Measurements from ENCODE around the gene ZFP82. TPM values are rescaled to one million over a fixed set of nuclear protein-coding genes. Genes with fewer than 3 reads are reported as not detected.

The ZFP82 gene
- polyA plus RNA-seq, 10 donors = 8.2 to 11.4 (median 9.4) TPM

- no peak for DNase-seq
Observed at GRCh38 chr19:36377541-36378178, 40.8 kb downstream of the ZFP82 start.

- DNase-seq = no peak
Observed at GRCh38 chr19:36373638-36374156, 44.7 kb downstream of the ZFP82 start.

- DNase-seq = no peak
Observed at GRCh38 chr19:36371886-36372285, 46.6 kb downstream of the ZFP82 start.

GRCh38 chr19:36363845-36364244 lies 54.6 kb downstream of the ZFP82 start:
- no peak for DNase-seq

Other genes with a start within 250 kb of the ZFP82 start
- gene ZNF565, start 204.0 kb downstream of the ZFP82 start, polyA plus RNA-seq (ENCODE audit: insufficient read length in 10 of 10) = 1 to 10 TPM; 4.3 to 7.9 (median 6.6) TPM
- 10 to 100 TPM; 55.7 to 79.3 (median 72.1) TPM for gene ZNF146, start 203.5 kb downstream of the ZFP82 start, polyA plus RNA-seq (ENCODE audit: insufficient read length in 10 of 10)
- gene ZFP14, start 39.4 kb downstream of the ZFP82 start, polyA plus RNA-seq (ENCODE audit: insufficient read length in 10 of 10) = 1 to 10 TPM; 4.3 to 8.2 (median 6.1) TPM
- gene ZNF566, start 70.9 kb upstream of the ZFP82 start, polyA plus RNA-seq (ENCODE audit: insufficient read length in 10 of 10) = 10 to 100 TPM in 7 of 10 donors, 1 to 10 TPM in 3; 8.0 to 13.2 (median 10.3) TPM
- 10 to 100 TPM; 10.1 to 16.4 (median 14.0) TPM for gene ZNF260, start 109.6 kb upstream of the ZFP82 start, polyA plus RNA-seq (ENCODE audit: insufficient read length in 10 of 10)
- gene ZNF529, start 154.6 kb upstream of the ZFP82 start, polyA plus RNA-seq (ENCODE audit: insufficient read length in 10 of 10) = 10 to 100 TPM in 8 of 10 donors, 1 to 10 TPM in 2; 8.5 to 23.8 (median 15.0) TPM
- 10 to 100 TPM in 5 of 10 donors, 1 to 10 TPM in 5; 5.3 to 15.2 (median 9.1) TPM for gene ZNF382, start 186.7 kb upstream of the ZFP82 start, polyA plus RNA-seq (ENCODE audit: insufficient read length in 10 of 10)
- 10 to 100 TPM in 3 of 10 donors, 1 to 10 TPM in 7; 5.5 to 11.8 (median 8.4) TPM for gene ZNF461, start 248.2 kb upstream of the ZFP82 start, polyA plus RNA-seq (ENCODE audit: insufficient read length in 10 of 10)

Data from muscle of back (tissue), 11 donors.